ENCODE data around the gene CYP1A2. TPM values are rescaled to one million over a fixed set of nuclear protein-coding genes. Genes with fewer than 3 reads are reported as not detected.
A peak's percentile ranks its signal among the peaks of the same experiment; 100 is the strongest.
"Not testable (repeated sequence)": the region's sequence is repeated elsewhere in the genome, so short reads cannot be mapped to it uniquely, and the experiment has no call there.

Gene CYP1A2, protein sequence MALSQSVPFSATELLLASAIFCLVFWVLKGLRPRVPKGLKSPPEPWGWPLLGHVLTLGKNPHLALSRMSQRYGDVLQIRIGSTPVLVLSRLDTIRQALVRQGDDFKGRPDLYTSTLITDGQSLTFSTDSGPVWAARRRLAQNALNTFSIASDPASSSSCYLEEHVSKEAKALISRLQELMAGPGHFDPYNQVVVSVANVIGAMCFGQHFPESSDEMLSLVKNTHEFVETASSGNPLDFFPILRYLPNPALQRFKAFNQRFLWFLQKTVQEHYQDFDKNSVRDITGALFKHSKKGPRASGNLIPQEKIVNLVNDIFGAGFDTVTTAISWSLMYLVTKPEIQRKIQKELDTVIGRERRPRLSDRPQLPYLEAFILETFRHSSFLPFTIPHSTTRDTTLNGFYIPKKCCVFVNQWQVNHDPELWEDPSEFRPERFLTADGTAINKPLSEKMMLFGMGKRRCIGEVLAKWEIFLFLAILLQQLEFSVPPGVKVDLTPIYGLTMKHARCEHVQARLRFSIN
- polyA plus RNA-seq (ENCODE audit: insufficient read length in 4 of 4) = under 1 TPM; 0.10 to 0.25 (median 0.19) TPM

GRCh38 chr15:74748322-74748946, at the start of gene CYP1A2:
Gene CYP1A2 (plus strand): TSS chr15:74748845. CDS start chr15:74749739, 894 bp downstream.
- DNase-seq (ENCODE audit: low read depth in 4 of 4, low spot score in 2 of 4) = no peak

- DNase-seq (ENCODE audit: low read depth in 4 of 4, low spot score in 2 of 4) = no peak
These were observed 39.6 kb upstream of the CYP1A2 start for GRCh38 chr15:74709011-74709410.

GRCh38 chr15:74709892-74710291, 38.8 kb upstream of the CYP1A2 start:
- DNase-seq (ENCODE audit: low read depth in 4 of 4, low spot score in 2 of 4) = no peak

DNA sequence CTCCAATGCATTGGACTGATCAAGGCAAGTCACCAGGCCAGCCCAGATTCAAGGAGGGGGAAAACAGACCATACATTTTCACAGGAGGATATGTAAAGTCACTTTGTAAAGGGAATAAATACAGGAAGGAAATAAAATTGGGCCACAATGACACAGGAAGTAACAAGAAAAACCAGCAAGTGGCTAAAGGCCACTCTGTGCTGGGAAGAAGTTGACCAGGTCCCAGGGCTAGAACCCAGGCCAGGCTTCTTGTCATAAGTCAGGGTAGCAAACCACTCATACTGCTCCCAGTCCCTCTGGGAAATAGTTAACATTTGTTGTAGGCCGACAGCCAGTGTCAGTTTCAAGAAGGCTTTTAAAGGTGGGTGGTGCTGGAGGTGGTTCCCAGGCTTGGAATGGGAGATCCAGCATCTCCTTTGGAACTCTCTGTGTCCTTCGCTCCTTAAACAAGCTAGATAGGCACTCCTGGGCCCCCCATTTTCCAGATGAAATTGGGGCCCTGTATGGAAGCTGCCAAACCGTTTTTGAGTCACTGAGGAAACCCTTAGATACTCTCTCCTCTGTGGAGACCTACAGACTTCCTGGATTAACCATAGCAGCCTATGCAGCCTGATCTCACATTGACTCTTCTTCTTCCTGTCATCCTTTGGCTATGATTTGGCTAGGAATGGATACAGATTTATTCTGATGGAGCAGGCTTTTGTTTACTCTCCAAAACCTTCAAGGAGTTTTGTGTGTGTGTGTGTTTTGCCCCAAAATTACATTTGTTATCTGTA, 38.1 kb upstream of the CYP1A2 start:
- DNase-seq (ENCODE audit: low read depth in 4 of 4, low spot score in 2 of 4) = no peak

GRCh38 chr15:74712311-74712710, 36.3 kb upstream of the CYP1A2 start:
- DNase-seq (ENCODE audit: low read depth in 4 of 4, low spot score in 2 of 4) = no peak

DNA sequence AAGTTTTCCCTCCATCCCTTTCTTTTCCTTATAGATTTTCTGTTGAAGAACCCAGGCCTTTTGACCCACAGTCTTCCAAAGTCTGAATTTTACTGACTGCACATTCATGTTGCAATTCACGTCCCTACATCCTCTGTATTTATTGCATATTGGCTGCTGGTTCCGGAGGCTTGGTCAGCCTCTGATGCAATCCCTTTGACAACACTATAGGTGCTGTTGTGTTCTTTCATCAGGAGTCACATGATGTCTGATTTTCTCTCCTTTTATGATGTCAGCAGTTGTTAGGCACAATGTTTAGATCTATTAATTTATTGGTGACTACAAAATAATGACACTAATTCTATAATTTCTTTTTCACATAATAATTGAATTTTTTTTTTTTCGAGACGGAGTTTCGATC, 32.0 kb upstream of the CYP1A2 start:
- no peak for DNase-seq (ENCODE audit: low read depth in 4 of 4, low spot score in 2 of 4)

DNA sequence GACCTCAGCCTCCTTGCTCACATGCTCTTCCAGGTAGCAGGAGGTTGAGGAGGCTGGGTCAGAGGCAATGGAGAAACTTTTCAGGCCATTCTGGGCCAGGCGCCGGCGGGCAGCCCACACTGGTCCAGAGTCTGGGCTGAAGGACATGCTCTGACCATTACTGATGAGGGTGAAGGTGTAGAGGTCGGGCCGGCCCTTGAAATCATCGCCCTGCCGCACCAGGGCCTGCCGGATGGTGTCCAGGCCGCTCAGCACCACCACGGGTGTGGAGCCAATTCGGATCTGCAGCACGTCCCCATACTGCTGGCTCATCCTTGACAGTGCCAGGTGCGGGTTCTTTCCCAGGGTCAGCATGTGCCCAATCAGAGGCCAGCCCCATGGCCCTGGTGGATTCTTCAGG, 26.1 kb upstream of the CYP1A2 start:
- DNase-seq (ENCODE audit: low read depth in 4 of 4, low spot score in 2 of 4) = no peak

GRCh38 chr15:74723187-74723586, 25.5 kb upstream of the CYP1A2 start:
- no peak for DNase-seq (ENCODE audit: low read depth in 4 of 4, low spot score in 2 of 4)

DNA sequence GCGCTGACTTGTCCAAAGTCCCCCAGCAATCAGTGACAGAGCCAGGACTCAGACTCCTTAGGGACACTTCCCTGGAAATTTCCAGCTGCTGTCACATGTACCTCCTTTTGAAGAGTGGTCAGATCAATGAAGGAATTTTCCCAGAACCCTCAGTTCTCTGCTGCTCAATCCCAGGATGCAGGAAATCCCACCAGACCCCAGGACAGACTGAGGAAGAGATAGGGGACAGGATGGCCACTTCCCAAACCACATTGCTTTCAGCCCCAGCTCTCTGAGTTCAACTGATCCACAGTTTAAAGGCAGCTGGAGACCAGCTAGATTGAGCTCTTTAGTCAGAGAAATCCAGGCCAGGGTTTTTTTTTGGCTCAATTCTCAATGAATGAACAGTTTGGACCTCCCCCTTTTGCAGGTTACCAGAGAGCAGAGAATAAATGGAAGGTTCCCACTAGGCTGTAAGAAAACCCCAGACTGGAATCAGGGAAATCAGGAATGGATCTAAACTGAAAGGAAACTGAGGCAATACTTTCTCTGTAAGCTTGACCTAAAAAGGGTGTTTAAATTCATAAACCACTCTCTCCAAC, 24.8 kb upstream of the CYP1A2 start:
- DNase-seq (ENCODE audit: low read depth in 4 of 4, low spot score in 2 of 4) = peak in 3 of 4 donors; percentile 27 to 74 (median 29)

- no peak for DNase-seq (ENCODE audit: low read depth in 4 of 4, low spot score in 2 of 4)
These were observed 23.9 kb upstream of the CYP1A2 start for GRCh38 chr15:74724570-74725224.

GRCh38 chr15:74725225-74725774, 23.3 kb upstream of the CYP1A2 start, which contains the start of gene CYP1A1:
Gene CYP1A1 (minus strand): TSS chr15:74725528. CDS start chr15:74723097, 2,431 bp downstream.
- no peak for DNase-seq (ENCODE audit: low read depth in 4 of 4, low spot score in 2 of 4)

DNA sequence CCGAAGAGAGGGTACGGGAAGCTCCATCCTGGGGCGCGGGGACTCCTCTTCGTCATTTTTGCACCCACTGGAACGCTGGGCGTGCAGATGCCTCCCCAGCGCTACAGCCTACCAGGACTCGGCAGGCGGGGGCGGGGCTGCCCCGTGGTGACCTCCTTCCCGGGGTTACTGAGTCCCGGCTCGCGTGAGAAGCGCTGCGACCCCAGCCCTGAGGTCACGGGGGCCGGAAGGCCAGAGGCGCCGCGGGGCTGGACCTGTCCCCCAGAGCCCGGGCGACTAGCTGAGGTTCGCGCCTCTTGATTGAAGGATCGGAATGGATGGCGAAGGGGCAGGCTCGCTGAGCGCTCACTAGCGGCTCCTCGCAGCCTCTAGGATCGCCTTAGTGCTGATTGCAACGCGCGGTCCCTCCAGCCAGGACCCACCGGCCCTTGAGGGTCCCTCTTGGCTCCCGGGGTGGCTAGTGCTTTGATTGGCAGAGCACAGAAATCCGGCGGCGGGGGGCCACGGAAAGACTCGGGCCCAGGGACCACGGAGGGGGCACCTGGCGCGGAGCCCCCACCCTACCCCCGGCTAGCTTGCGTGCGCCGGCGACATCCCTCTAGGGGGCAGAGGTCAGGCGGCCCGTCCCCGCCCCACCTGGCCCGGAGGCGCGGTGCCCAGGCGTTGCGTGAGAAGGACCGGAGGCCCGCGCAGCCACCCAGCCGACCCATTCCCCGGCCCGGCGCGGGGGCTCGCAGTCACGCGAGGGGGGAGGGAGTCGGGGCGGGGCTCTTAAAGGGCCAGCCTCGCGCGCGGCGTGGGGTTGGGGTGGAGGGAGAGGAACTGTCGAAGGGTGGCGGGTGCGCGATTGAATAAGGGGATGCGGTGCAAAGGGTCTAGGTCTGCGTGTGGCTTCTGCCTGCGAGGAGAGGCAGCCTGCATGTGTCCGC, 22.5 kb upstream of the CYP1A2 start:
- DNase-seq (ENCODE audit: low read depth in 4 of 4, low spot score in 2 of 4) = no peak

- no peak for DNase-seq (ENCODE audit: low read depth in 4 of 4, low spot score in 2 of 4)
These were observed 21.9 kb upstream of the CYP1A2 start for GRCh38 chr15:74726774-74727164.

DNA sequence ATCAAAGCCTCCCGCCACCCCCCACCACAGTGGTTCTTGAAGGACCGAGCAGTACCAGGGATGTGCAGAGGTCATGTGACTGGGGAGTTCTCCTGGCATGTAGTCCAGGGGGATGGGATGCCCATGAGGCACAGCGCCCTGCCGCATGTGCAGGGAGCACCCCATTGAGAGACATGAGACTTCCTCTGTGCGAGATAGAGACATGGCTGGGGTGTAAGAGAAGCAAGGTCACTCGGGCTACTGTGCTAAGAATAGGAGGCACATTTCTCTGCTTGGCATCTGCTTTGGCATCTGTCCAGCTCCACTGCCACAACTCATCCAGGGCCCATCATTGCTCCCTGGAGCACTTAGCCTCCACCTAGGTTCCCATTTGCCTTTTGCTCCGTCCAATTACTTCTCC, 20.9 kb upstream of the CYP1A2 start:
- DNase-seq (ENCODE audit: low read depth in 4 of 4, low spot score in 2 of 4) = no peak

- DNase-seq (ENCODE audit: low read depth in 4 of 4, low spot score in 2 of 4) = not testable (repeated sequence)
These were observed 19.9 kb upstream of the CYP1A2 start for GRCh38 chr15:74728699-74729098.

GRCh38 chr15:74729372-74729771, 19.3 kb upstream of the CYP1A2 start:
- DNase-seq (ENCODE audit: low read depth in 4 of 4, low spot score in 2 of 4) = not testable (repeated sequence)

DNA sequence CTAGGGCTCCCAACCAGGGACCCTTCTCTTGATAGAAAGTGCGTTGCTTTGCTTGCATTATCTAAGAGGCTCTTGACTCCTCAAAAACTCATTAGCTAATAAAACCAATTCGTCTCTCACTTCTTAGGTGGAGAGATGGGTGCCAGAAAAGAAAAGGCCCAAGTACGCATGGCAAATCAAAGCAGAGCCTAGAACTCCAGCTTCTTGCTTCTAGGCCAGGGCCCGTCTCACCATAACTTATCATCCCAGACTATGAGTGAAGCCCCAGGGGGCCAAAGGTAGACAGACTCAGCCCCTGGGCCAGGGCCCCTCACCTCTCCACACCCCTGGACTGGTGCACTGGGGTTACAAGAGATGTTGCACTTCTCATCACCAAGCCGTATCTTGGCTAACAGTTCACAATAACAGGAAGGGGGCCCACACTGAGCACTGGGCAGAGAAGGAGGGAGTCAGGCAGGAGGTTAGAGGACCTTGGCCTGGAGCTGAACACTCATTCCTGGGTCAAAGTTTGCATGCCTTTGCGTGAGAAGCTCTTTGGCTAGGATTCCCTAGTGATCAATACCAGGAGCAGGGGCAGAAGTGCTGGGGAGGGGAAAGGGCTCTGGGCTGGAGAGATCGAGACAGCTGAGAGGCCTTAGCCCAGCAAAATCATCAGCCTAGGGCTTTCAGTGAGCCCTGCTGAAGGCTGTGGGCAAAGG, 17.9 kb upstream of the CYP1A2 start:
- DNase-seq (ENCODE audit: low read depth in 4 of 4, low spot score in 2 of 4) = no peak

GRCh38 chr15:74732846-74733245, 15.8 kb upstream of the CYP1A2 start:
- no peak for DNase-seq (ENCODE audit: low read depth in 4 of 4, low spot score in 2 of 4)

Measured in left renal cortex interstitium (tissue), 4 donors.